K562 treated with DMSO at 1 percent for 4 hours (cell line): ENCODE data around the gene POU4F1. TPM values are rescaled to one million over a fixed set of nuclear protein-coding genes. Genes with fewer than 3 reads are reported as not detected.

Experiments used
- total RNA-seq: library from RNA; unstranded; fragments of 300-600 nt; gene quantifications from 2 replicates; pipeline ENCODE4 v1.2.3, GENCODE V29; 2022; ENCODE audit not compliant: insufficient read depth

The POU4F1 gene
- total RNA-seq = 1.4 and 2.1 TPM in 2 replicates

DNA sequence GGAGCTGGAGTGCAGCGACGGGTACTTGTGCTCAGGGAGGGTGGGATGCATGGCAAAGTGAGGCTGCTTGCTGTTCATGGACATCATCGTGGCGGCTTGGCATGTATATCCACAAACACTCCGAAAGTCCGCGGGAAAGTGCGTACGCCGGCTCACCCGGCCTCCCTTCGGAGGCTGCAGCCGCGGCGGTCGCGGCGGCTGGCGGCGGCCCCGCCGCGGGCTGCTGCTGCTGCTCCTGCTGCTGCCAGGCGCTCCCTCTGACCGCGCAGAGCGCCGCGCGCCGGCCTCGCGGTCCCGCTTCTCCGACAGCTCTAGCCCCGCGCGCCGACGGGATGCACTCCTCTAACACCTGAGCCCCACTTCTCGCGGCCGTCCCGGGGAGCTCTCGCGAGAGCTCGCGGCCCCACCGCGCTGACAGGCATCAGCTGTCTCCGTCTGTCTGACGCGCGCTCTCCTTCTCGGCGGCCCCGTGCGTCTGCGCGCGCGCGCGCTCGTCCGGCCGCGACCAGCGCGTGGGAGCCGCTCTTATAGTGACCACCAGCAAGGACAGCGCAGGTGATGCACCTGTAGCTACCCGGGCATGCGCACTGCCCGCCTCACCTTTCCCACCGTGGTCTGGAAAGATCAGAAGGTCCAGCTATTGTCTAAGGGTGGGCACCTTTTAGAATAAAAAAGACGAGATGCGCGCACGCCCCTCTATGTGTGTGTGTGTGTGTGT is at the start of gene POU4F1:
Gene POU4F1 (minus strand): TSS at position 313 of the 718 bp plus-strand sequence. CDS start 226 bp downstream, at position 87.

Other genes starting within 250 kb of the POU4F1 start
- 6.4 and 7.8 TPM in 2 replicates for gene OBI1, start 55.6 kb upstream of the POU4F1 start, total RNA-seq